ENCODE measurements around the gene ADAMTS1. TPM values are rescaled to one million over a fixed set of nuclear protein-coding genes. Genes with fewer than 3 reads are reported as not detected.

ADAMTS1 gene
- total RNA-seq, 2 donors from 2014 or later = 24.2 to 24.3 TPM

GRCh38 chr21:26852423-26852822 lies 7.2 kb upstream of the ADAMTS1 start:
- 57 to 70% methylated on average over 1 to 3 of the region's 3 CpGs for WGBS, 2 experiments (ENCODE audit: insufficient coverage in 1 of 2, insufficient read length in 1 of 2)
- no peaks in the 10 kb centered on the region for H3K36me3 ChIP-seq (ENCODE audit: control insufficient read depth, insufficient read depth, low read length)
- no peak for DNase-seq
- TF ChIP-seq CTCF (conservative IDR thresholded peaks at IDR 0.05) = no peak
- Mint-ChIP-seq H3K9me3 (peaks cover 5% of the 10 kb centered on the region), H3K27me3 (ENCODE audit: insufficient read depth) (peaks cover 10% of the 10 kb centered on the region), H3K27ac (no peak overlapping the region), H3K36me3 (ENCODE audit: low read depth) (no peaks in the 10 kb centered on the region), H3K4me3 (no peak overlapping the region), H3K4me1 (peaks cover 33% of the 10 kb centered on the region)
- H3K27me3 ChIP-seq (ENCODE audit: control insufficient read depth, insufficient read depth, low read length, poor library complexity, severe bottlenecking) = peaks cover 8% of the 10 kb centered on the region
- H3K4me3 ChIP-seq (ENCODE audit: low read length) = no peak overlapping the region
- no peak overlapping the region for H3K9ac ChIP-seq (ENCODE audit: extremely low read depth, low read length, poor library complexity, severe bottlenecking)
- no peaks in the 10 kb centered on the region for H3K9me3 ChIP-seq (ENCODE audit: control insufficient read depth, low read length)
- H3K27ac ChIP-seq (ENCODE audit: low read depth, low read length) = no peak overlapping the region
- peaks cover 6% of the 10 kb centered on the region for H3K4me1 ChIP-seq (ENCODE audit: control insufficient read depth, insufficient read depth, low read length)

DNA sequence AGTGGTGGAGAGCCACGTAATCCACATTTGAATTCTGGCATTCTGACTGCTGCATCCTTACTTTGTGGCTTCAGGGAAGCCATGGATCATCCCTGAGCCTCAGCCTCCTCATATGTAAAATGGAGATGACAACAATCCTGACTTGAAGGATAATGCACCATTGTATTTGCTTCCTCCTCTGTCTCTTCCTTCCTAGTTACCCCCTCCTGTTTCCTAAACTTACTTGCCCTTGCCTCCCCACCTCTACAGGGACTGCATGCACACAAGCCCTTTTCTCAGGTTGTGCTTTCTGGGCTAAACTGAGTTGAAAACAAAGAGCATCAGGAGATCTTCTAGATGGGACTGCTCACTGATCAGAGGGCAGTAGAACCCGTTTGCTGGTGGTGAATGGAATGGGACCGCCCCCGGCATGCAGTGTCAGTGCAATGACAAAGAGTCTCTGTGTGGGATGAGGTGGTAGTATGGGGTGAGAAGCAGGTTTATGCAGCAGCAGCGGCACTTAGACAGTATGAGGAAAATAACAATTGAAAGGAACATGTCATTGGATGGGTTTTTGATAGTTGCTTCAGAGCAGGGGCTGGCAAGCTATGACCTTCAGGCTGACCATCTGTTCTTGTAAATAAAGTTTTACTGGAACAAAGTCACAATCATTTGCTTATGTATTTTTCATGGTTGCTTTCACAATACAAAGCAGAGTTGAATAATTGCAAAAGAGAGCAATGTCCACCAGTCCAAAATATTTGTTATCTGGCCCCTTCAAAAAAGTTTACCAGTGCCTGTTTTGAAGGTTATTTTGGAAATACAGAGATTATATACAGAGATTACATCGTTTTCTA lies 6.1 kb upstream of the ADAMTS1 start:
- peaks cover 12% of the 10 kb centered on the region for H3K27me3 ChIP-seq (ENCODE audit: control insufficient read depth, insufficient read depth, low read length, poor library complexity, severe bottlenecking)

DNA sequence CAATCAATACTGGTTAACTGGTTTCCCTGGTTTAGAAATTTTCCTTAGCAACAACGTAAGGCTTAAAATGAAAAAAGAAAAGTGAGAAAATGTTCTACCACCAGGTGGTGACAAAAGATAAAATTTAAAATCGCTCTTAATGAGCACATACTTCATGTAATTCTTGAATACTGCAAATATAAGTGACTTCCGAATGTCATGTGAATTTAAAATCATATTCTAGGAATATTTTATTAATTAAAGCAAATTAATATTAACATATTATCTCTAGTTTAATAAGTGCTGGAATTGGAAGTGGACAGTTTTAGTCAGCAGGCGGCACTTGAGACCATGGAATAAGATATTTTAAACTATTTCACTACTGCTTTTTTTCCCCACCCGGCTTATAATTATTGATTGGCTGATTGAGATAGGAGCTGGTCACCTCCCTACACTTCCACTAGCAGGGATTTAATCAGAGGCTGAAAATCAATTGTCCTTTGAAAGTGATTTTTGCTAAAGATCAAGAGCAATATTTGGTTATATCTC lies 5.0 kb upstream of the ADAMTS1 start:
- H3K4me1 Mint-ChIP-seq = peaks cover 33% of the 10 kb centered on the region
- no peak for DNase-seq
- 18 to 40% methylated on average over 1 of the region's 5 CpGs for WGBS, 2 experiments (ENCODE audit: insufficient coverage in 1 of 2, insufficient read length in 1 of 2)

More for the DNA sequence above, 6.1 kb upstream of the ADAMTS1 start:
- no peaks in the 10 kb centered on the region for H3K36me3 ChIP-seq (ENCODE audit: control insufficient read depth, insufficient read depth, low read length)
- DNase-seq = peak; percentile 69
- Mint-ChIP-seq H3K4me1 (peaks cover 31% of the 10 kb centered on the region), H3K9me3 (peaks cover 5% of the 10 kb centered on the region), H3K4me3 (no peak overlapping the region), H3K36me3 (ENCODE audit: low read depth) (no peaks in the 10 kb centered on the region), H3K27ac (no peak overlapping the region), H3K27me3 (ENCODE audit: insufficient read depth) (peaks cover 16% of the 10 kb centered on the region)
- H3K9me3 ChIP-seq (ENCODE audit: control insufficient read depth, low read length) = no peaks in the 10 kb centered on the region
- no peak overlapping the region for H3K27ac ChIP-seq (ENCODE audit: low read depth, low read length)
- 84 to 93% methylated on average over 4 to 6 of the region's 6 CpGs for WGBS, 2 experiments (ENCODE audit: insufficient coverage in 1 of 2, insufficient read length in 1 of 2)
- peaks cover 6% of the 10 kb centered on the region for H3K4me1 ChIP-seq (ENCODE audit: control insufficient read depth, insufficient read depth, low read length)
- no peak overlapping the region for H3K4me3 ChIP-seq (ENCODE audit: low read length)
- no peak for TF ChIP-seq CTCF (conservative IDR thresholded peaks at IDR 0.05)
- H3K9ac ChIP-seq (ENCODE audit: extremely low read depth, low read length, poor library complexity, severe bottlenecking) = no peak overlapping the region

More for the DNA sequence above, 5.0 kb upstream of the ADAMTS1 start:
- H3K27ac Mint-ChIP-seq = no peak overlapping the region
- no peak overlapping the region for H3K4me3 Mint-ChIP-seq
- no peaks in the 10 kb centered on the region for H3K36me3 Mint-ChIP-seq (ENCODE audit: low read depth)
- no peaks in the 10 kb centered on the region for H3K36me3 ChIP-seq (ENCODE audit: control insufficient read depth, insufficient read depth, low read length)
- H3K9me3 Mint-ChIP-seq = peaks cover 2% of the 10 kb centered on the region
- H3K4me1 ChIP-seq (ENCODE audit: control insufficient read depth, insufficient read depth, low read length) = peaks cover 6% of the 10 kb centered on the region
- peaks cover 12% of the 10 kb centered on the region for H3K27me3 ChIP-seq (ENCODE audit: control insufficient read depth, insufficient read depth, low read length, poor library complexity, severe bottlenecking)
- H3K27ac ChIP-seq (ENCODE audit: low read depth, low read length) = no peak overlapping the region
- H3K9me3 ChIP-seq (ENCODE audit: control insufficient read depth, low read length) = no peaks in the 10 kb centered on the region
- no peak overlapping the region for H3K9ac ChIP-seq (ENCODE audit: extremely low read depth, low read length, poor library complexity, severe bottlenecking)
- peak; percentile 91 for TF ChIP-seq CTCF (conservative IDR thresholded peaks at IDR 0.05)
- peaks cover 17% of the 10 kb centered on the region for H3K27me3 Mint-ChIP-seq (ENCODE audit: insufficient read depth)
- H3K4me3 ChIP-seq (ENCODE audit: low read length) = no peak overlapping the region

Measured in endodermal cell (in vitro differentiated cells).